Endothelial cell of umbilical vein (primary cell): ENCODE data around the gene NDUFB5. TPM values are rescaled to one million over a fixed set of nuclear protein-coding genes. Genes with fewer than 3 reads are reported as not detected.

Experiments
- BruUV-seq: library from RNA; stranded (reverse); fragments of 400-500 nt; replicated peaks from 2 replicates; lab custom pipeline; 2021; lab: Mats Ljungman, UMichigan
- CTCF ChIA-PET: fragments of 300-600, 350-600 bp; sonication (Branson Sonifier 250); formaldehyde crosslinking; loops from one replicate; lab custom pipeline; 2021; ENCODE audit warnings: antibody characterized with exemption, inconsistent platforms; lab: Charles Lee
- POLR2A ChIA-PET: fragments of 300-600, 350-600 bp; sonication (Branson Sonifier 250); formaldehyde crosslinking; loops from one replicate; lab custom pipeline; 2021; ENCODE audit warnings: antibody characterized with exemption, inconsistent platforms; lab: Charles Lee
- DNase-seq: peaks from one replicate; pipeline ENCODE4 v3.0.0-alpha.2; 2011; ENCODE audit warnings: low read depth, low spot score
- FAIRE-seq: peaks from 2 replicates; lab custom pipeline; 2011; peaks lifted over from hg19 to GRCh38; lab: Jason Lieb, UNC
- H2AFZ ChIP-seq: 2 replicates; pipeline ENCODE4 v1.6.0; 2012; ENCODE audit warnings: low read depth, low read length, control low read depth, inconsistent platforms
- H3K27ac ChIP-seq: 2 replicates; pipeline ENCODE4 v1.5.1; 2011; ENCODE audit warnings: low read depth, mild to moderate bottlenecking, control low read depth, low read length, moderate library complexity; ENCODE audit not compliant: insufficient read depth
- H3K27me3 ChIP-seq, 2 experiments: 2 replicates each; pipeline versions ENCODE4 v1.6.0 to v1.6.1; 2011; ENCODE audit warnings: low read length in 2 of 2, mixed read lengths in 1 of 2; ENCODE audit not compliant: control insufficient read depth in 2 of 2, insufficient read depth in 2 of 2
- H3K36me3 ChIP-seq, 2 experiments: 2 replicates in 1 of 2; 3 replicates in 1 of 2; pipeline ENCODE4 v1.5.1; 2011; ENCODE audit warnings: low read length in 2 of 2, mild to moderate bottlenecking in 1 of 2, moderate library complexity in 1 of 2; ENCODE audit not compliant: control insufficient read depth in 2 of 2, insufficient read depth in 2 of 2; ENCODE audit errors: extremely low read depth in 1 of 2
- H3K4me1 ChIP-seq: 3 replicates; pipeline ENCODE4 v1.5.1; 2011; ENCODE audit warnings: mild to moderate bottlenecking, low read length; ENCODE audit not compliant: control insufficient read depth, insufficient read depth; ENCODE audit errors: extremely low read depth
- H3K4me2 ChIP-seq: 2 replicates; pipeline ENCODE4 v1.6.1; 2011; ENCODE audit warnings: low read length, control low read depth, mixed read lengths; ENCODE audit not compliant: insufficient read depth
- H3K4me3 ChIP-seq, 3 experiments: fragments of 200-600 bp in 1 of 3; sonication (generic), shearing (Covaris generic) in 1 of 3; replicated peaks in 1 of 3; 2 replicates each; pipeline ENCODE4 v1.5.1; 2011 to 2016; ENCODE audit warnings: control low read depth in 3 of 3, low read length in 3 of 3, mild to moderate bottlenecking in 2 of 3, inconsistent platforms in 1 of 3, low read depth in 1 of 3, moderate library complexity in 1 of 3; ENCODE audit not compliant: insufficient read depth in 1 of 3
- H3K79me2 ChIP-seq: 2 replicates; pipeline ENCODE4 v1.6.0; 2012; ENCODE audit warnings: low read length, inconsistent platforms; ENCODE audit not compliant: control insufficient read depth, insufficient read depth
- H3K9ac ChIP-seq: replicated peaks from 2 replicates; pipeline ENCODE3; 2011; ENCODE audit warnings: low read length, control low read depth; ENCODE audit not compliant: insufficient read depth; ENCODE audit errors: extremely low read depth
- H3K9me1 ChIP-seq: replicated peaks from 3 replicates; pipeline ENCODE4 v1.6.0; 2011; ENCODE audit warnings: mild to moderate bottlenecking, low read length; ENCODE audit not compliant: control insufficient read depth, insufficient read depth; ENCODE audit errors: extremely low read depth
- H3K9me3 ChIP-seq: replicated peaks from 2 replicates; pipeline ENCODE4 v1.5.1; 2012; ENCODE audit warnings: low read length, inconsistent platforms; ENCODE audit not compliant: control insufficient read depth, insufficient read depth
- H4K20me1 ChIP-seq: replicated peaks from 2 replicates; pipeline ENCODE3; 2011; ENCODE audit warnings: mild to moderate bottlenecking, low read length; ENCODE audit not compliant: control insufficient read depth, insufficient read depth; ENCODE audit errors: extremely low read depth
- EZH2 ChIP-seq: IDR thresholded peaks from 2 replicates; pipeline ENCODE4 v1.6.1; 2012; ENCODE audit warnings: borderline replicate concordance, low read depth, mild to moderate bottlenecking, moderate library complexity, low read length, inconsistent platforms; ENCODE audit not compliant: severe bottlenecking
- FOS ChIP-seq: IDR thresholded peaks from 2 replicates; pipeline ENCODE4 v1.6.1; 2011; ENCODE audit warnings: mild to moderate bottlenecking, low read length, moderate library complexity, borderline replicate concordance; ENCODE audit not compliant: insufficient read depth
- GATA2 ChIP-seq: IDR thresholded peaks from 2 replicates; pipeline ENCODE4 v1.7.0; 2011; ENCODE audit warnings: low read depth, mild to moderate bottlenecking, moderate library complexity, mixed read lengths, low read length; ENCODE audit not compliant: insufficient read length, insufficient read depth
- JUN ChIP-seq: IDR thresholded peaks from 2 replicates; pipeline ENCODE4 v1.6.1; 2011; ENCODE audit warnings: borderline replicate concordance, low read depth; ENCODE audit not compliant: insufficient read length, insufficient read depth
- MYC ChIP-seq: IDR thresholded peaks from one replicate; pipeline ENCODE4 v1.6.1; 2011; ENCODE audit warnings: mild to moderate bottlenecking, low read depth, low read length
- POLR2A ChIP-seq: IDR thresholded peaks from 2 replicates; pipeline ENCODE4 v1.6.1; 2012; ENCODE audit warnings: low read depth, mild to moderate bottlenecking, control low read depth, low read length
- POLR2AphosphoS5 ChIP-seq: IDR thresholded peaks from 2 replicates; pipeline ENCODE4 v1.6.1; 2012; ENCODE audit warnings: low read depth, mild to moderate bottlenecking, control low read depth, low read length, moderate library complexity; ENCODE audit not compliant: insufficient read depth
- dilution Hi-C: fragments of 300-500 bp; cut with MboI; formaldehyde crosslinking; loops from one replicate; pipeline ENCODE4 v1.15.0; 2019; ENCODE audit warnings: low sequenced_read_pairs; ENCODE audit not compliant: extremely low pct_ligation_motif_present
- intact Hi-C: fragments of 100-400 bp; cut with micrococcal nuclease; formaldehyde crosslinking; loops from one replicate; pipeline ENCODE4 v1.10.0; 2022
- polyA plus RNA-seq, 4 experiments: library from polyadenylated mRNA; depleted of rRNA in 3 of 4; stranded (reverse) in 3 of 4; unstranded in 1 of 4; fragments of >200 nt; gene quantifications; 2 replicates each; pipeline versions ENCODE4 v1.2.1 to v1.2.3, GENCODE V29; 2011 to 2012; ENCODE audit warnings: missing spikeins in 1 of 4
- total RNA-seq: library from RNA; stranded (reverse); gene quantifications from 2 replicates; pipeline ENCODE4 v1.2.3, GENCODE V29; 2021
- TF ChIP-seq, protein P1 (sequence below), 2 donors: IDR thresholded peaks; 1 replicate in 1 of 2; 2 replicates in 1 of 2; pipeline ENCODE4 v1.5.1; 2011; ENCODE audit warnings: low read length in 2 of 2, mild to moderate bottlenecking in 2 of 2, moderate library complexity in 2 of 2, control low read depth in 1 of 2, inconsistent platforms in 1 of 2, low read depth in 1 of 2; ENCODE audit not compliant: insufficient read depth in 1 of 2; ENCODE audit errors: extremely low read depth in 1 of 2
- TF ChIP-seq, protein P2 (sequence below): IDR thresholded peaks from 2 replicates; pipeline ENCODE4 v1.6.1; 2011; ENCODE audit not compliant: insufficient read depth, insufficient read length

The NDUFB5 gene
- total and polyA plus RNA-seq, 2 donors (not counting 3 experiments of a cell fraction or from before 2014, with no cell fraction given) = 48.2 to 74.9 TPM

DNA sequence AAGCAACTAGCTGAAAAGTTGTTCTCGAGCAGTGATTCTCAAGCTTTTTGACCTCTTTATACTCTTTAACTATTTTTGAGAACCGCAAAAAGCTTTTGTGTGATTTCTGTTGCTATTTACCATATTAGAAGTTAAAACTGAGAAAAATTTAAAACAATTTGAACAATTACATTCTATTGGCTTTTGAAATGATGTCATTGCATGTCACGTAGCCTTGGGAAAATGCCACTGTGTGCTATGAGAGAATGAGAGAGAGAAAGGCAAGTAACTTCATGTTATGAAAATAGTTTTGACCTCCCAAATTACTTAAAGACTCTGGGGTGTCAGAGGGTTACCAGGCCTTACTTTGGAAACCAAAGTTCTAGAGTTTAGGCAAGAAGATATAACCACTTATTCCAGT, 56.3 kb downstream of the NDUFB5 start:
- POLR2A ChIA-PET = no interaction called here
- H3K36me3 ChIP-seq = no peaks in the 10 kb centered on the region

More for the DNA sequence above, 56.3 kb downstream of the NDUFB5 start:
- peaks cover 1% of the 10 kb centered on the region for H3K4me1 ChIP-seq
- intact Hi-C loops = no loop called here
- H3K27me3 ChIP-seq = no peaks in the 10 kb centered on the region
- no TSS peak for BruUV-seq
- no peak overlapping the region for H3K27ac ChIP-seq
- no peaks in the 10 kb centered on the region for H3K9me3 ChIP-seq
- FAIRE-seq = no peak
- no peak overlapping the region for H3K4me2 ChIP-seq
- no peak overlapping the region for H3K4me3 ChIP-seq
- no peak for DNase-seq
- H3K9ac ChIP-seq = no peak overlapping the region
- no peaks in the 10 kb centered on the region for H3K9me1 ChIP-seq
- peaks cover 3% of the 10 kb centered on the region for H4K20me1 ChIP-seq
- peaks cover 69% of the 10 kb centered on the region for H3K79me2 ChIP-seq
- TF ChIP-seq MYC = no peak
- no peak for TF ChIP-seq POLR2AphosphoS5
- TF ChIP-seq EZH2 = no peak
- no peak for TF ChIP-seq FOS
- TF ChIP-seq JUN = no peak
- no peak for TF ChIP-seq POLR2A
- TF ChIP-seq, protein P1, sequence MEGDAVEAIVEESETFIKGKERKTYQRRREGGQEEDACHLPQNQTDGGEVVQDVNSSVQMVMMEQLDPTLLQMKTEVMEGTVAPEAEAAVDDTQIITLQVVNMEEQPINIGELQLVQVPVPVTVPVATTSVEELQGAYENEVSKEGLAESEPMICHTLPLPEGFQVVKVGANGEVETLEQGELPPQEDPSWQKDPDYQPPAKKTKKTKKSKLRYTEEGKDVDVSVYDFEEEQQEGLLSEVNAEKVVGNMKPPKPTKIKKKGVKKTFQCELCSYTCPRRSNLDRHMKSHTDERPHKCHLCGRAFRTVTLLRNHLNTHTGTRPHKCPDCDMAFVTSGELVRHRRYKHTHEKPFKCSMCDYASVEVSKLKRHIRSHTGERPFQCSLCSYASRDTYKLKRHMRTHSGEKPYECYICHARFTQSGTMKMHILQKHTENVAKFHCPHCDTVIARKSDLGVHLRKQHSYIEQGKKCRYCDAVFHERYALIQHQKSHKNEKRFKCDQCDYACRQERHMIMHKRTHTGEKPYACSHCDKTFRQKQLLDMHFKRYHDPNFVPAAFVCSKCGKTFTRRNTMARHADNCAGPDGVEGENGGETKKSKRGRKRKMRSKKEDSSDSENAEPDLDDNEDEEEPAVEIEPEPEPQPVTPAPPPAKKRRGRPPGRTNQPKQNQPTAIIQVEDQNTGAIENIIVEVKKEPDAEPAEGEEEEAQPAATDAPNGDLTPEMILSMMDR (IDR thresholded peaks at IDR 0.05; ENCODE audit: extremely low read depth in 1 of 2, insufficient read depth in 1 of 2, low read depth in 1 of 2, low read length in 2 of 2) = no peak
- TF ChIP-seq, protein P2, sequence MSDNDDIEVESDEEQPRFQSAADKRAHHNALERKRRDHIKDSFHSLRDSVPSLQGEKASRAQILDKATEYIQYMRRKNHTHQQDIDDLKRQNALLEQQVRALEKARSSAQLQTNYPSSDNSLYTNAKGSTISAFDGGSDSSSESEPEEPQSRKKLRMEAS = no peak
- no peak for TF ChIP-seq GATA2
- dilution Hi-C loops = no loop called here
- no peak overlapping the region for H2AFZ ChIP-seq
- CTCF ChIA-PET = interaction anchor here (0.9 to 2.6 kb wide), 3 partner anchors 10 to 934 kb away, joined by 3 to 12 read pairs (median 10); no protein-coding TSS in a partner anchor
